Cardiac fibroblast (primary cell): ENCODE data around the gene COL3A1.

Experiments used
- DNase-seq, 2 donors: peaks; one replicate each; pipeline versions ENCODE4 v3.0.0 to v3.0.0-alpha.2; 2010; ENCODE audit warnings: low read depth in 2 of 2
- H3K4me3 ChIP-seq, 2 donors: replicated peaks in 1 of 2; 1 replicate in 1 of 2; 2 replicates in 1 of 2; pipeline ENCODE4 v1.5.1; 2011; ENCODE audit warnings: low read depth in 2 of 2, low read length in 2 of 2, mild to moderate bottlenecking in 2 of 2, moderate library complexity in 1 of 2
- TF ChIP-seq, protein P1 (sequence below): IDR thresholded peaks from one replicate; pipeline ENCODE4 v1.5.1; 2011; ENCODE audit warnings: low read depth, mild to moderate bottlenecking, low read length, inconsistent platforms

COL3A1 gene

DNA sequence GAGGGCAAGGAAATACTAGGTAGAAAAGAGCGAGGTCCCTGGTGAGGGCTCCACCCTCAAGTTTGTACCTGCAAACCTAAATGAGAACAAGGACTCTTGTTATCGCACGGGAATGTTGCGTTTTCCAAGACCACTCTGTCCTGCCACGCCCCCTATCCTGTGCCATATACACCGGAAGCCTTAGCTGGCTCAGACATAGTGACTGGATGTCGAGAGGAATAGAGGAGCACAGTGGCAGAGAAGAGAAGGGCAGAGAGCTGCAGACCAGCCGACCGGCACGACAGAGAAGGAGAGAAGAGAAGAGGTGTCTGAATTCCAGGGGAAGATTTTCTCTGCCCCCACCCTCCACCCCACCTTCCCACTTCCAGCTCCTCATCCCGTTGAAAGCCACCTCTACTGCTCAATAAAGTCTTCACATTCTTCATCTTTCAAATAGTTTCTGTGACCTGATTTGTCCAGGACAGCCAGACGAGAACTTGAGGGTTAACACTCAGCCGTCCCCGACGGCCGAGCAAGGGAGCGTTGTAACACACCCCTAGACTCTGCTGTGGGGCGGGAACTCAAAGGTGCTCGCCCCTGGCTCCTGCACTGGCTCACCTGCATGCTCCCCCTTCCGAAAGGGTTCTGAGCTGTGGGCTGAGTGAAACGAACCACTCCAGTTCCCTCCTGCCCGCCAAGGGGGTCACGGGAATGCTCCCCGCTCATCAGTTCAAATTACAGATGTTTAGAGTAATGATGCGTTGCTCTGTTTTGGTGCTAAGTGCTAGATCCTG, 24.9 kb upstream of the COL3A1 start:
- TF ChIP-seq, protein P1, sequence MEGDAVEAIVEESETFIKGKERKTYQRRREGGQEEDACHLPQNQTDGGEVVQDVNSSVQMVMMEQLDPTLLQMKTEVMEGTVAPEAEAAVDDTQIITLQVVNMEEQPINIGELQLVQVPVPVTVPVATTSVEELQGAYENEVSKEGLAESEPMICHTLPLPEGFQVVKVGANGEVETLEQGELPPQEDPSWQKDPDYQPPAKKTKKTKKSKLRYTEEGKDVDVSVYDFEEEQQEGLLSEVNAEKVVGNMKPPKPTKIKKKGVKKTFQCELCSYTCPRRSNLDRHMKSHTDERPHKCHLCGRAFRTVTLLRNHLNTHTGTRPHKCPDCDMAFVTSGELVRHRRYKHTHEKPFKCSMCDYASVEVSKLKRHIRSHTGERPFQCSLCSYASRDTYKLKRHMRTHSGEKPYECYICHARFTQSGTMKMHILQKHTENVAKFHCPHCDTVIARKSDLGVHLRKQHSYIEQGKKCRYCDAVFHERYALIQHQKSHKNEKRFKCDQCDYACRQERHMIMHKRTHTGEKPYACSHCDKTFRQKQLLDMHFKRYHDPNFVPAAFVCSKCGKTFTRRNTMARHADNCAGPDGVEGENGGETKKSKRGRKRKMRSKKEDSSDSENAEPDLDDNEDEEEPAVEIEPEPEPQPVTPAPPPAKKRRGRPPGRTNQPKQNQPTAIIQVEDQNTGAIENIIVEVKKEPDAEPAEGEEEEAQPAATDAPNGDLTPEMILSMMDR, result no peak
- DNase-seq, result no peak

DNA sequence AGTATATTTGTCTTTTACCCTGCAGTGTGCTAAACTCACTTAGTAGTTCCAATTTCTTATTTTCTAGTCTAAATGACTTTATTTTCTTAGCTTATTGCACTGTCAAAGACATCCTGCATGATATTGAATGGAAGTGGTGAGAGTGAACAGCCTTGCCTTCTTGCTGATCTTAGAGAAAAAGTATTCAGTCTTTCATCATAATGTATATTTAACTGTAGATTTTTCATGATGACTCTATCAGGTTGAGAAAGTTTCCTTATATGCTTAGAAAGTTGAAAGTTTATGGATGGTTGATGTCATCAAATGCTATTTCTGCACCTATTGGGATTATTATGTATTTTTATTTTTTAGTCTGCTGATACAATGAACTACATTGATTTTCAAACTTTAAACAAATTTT, 21.3 kb upstream of the COL3A1 start:
- DNase-seq, result peak in 1 of 2 donors; percentile 57
- no peak overlapping the region for H3K4me3 ChIP-seq
- TF ChIP-seq, protein P1, result no peak

More for the DNA sequence above, 24.9 kb upstream of the COL3A1 start:
- no peak overlapping the region for H3K4me3 ChIP-seq

DNA sequence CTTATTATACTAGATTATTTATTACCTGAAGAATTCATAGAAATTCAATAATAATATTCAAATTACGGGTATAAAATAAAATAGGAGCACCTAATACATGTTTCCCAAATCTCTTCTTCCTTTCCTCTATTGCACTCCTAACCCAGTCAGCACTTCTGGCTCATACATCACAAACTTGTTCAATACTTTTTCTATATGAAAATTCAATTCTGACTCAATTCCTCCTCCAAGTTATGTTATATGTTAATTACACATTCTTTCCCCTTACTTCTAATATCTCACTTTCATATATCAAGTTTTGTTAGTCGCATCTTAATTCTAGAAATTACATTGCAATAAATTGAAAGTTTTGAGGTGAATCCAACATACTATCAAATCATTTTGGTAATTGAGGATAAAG, 17.9 kb upstream of the COL3A1 start:
- no peak for DNase-seq
- TF ChIP-seq, protein P1, result no peak
- no peak overlapping the region for H3K4me3 ChIP-seq

DNA sequence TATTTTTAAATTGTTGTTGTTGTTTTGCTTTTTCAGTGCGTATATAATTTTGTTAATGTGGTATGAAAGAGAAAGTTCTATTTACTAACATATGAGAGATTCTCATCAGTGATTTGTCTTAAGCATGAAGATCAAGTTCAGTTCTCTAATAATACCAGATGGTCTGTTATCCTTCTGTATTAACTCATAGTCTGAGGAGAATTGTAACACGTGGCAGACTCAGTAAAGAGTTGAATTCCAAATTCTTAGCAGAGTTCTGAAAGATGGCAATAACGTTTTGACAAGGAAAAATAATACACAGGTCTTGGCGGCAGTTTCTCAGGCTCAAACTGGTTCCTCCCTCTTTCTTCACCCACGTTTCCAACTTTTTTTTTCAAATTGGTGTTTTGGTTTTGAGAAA, 17.2 kb upstream of the COL3A1 start:
- no peak overlapping the region for H3K4me3 ChIP-seq
- DNase-seq, result no peak
- TF ChIP-seq, protein P1, result no peak

DNA sequence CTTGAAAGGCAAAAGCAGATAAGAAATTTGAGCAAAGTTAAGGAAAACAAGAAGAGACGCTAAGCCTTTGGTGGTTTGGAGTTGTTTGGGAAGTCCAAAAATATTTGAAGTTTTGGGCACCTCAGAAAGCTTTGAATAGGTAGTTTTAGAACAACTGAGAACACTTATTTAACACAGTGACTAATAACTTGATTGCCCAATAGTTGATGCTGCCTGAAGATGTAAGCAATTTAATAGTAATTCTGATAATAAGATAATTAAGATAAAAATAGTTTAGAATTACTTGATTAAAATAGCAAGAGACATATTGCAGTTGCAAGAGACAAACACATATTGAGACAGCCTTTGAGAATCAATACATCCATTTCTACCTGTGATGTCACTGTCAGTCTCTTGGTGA, 16.5 kb upstream of the COL3A1 start:
- no peak overlapping the region for H3K4me3 ChIP-seq
- peak in 1 of 2 donors; percentile 25 for DNase-seq
- TF ChIP-seq, protein P1, result no peak

DNA sequence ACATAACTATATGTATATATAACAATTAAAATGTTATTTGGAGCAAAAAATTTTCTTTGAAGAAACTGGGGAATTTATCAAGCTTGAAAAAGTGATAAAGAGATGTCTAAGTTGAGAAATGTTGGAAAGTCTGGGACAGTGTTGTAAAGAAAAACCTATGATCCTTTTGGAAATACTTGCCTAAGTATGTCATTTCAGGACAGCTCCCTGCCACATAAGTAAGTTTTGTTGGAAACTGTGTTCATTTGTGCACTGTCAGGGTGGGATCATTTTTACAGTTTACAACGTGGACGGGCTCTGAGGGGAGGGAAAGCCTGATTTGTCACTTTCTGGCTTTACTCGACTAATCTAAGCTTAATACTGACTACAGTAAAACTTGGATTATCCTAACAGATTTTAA, 10.4 kb upstream of the COL3A1 start:
- peak; percentile 10 to 34 for DNase-seq
- TF ChIP-seq, protein P1, result no peak
- no peak overlapping the region for H3K4me3 ChIP-seq
